Activated naive CD4-positive, alpha-beta T cell treated with anti-CD3 and anti-CD28 coated beads for 36 hours (primary cell): ENCODE measurements around the gene B3GLCT. TPM values are rescaled to one million over a fixed set of nuclear protein-coding genes. Genes with fewer than 3 reads are reported as not detected.
"Not testable (repeated sequence)": the region's sequence is repeated elsewhere in the genome, so short reads cannot be mapped to it uniquely, and the experiment has no call there.

Experiments used
- CTCF ChIA-PET: fragments of 350-600 bp; sonication (Branson Sonifier 250); formaldehyde crosslinking; loops from one replicate; lab custom pipeline; 2021; ENCODE audit warnings: antibody characterized with exemption; lab: Charles Lee
- DNase-seq: peaks from one replicate; pipeline ENCODE4 v3.0.0-alpha.2; 2020
- H3K27ac Mint-ChIP-seq: one replicate; pipeline ENCODE4 v1.8.0; 2021; ENCODE audit warnings: mild to moderate bottlenecking, mixed read lengths
- H3K27me3 Mint-ChIP-seq: one replicate; pipeline ENCODE4 v1.8.0; 2021; ENCODE audit warnings: low read depth, mixed read lengths
- H3K36me3 Mint-ChIP-seq: one replicate; pipeline ENCODE4 v1.8.0; 2021; ENCODE audit warnings: low read depth, mixed read lengths
- H3K4me1 Mint-ChIP-seq: one replicate; pipeline ENCODE4 v1.8.0; 2021; ENCODE audit warnings: low read depth, mixed read lengths
- H3K4me3 Mint-ChIP-seq: one replicate; pipeline ENCODE4 v1.8.0; 2021; ENCODE audit warnings: mild to moderate bottlenecking, moderate library complexity, mixed read lengths
- H3K9me3 Mint-ChIP-seq: one replicate; pipeline ENCODE4 v1.8.0; 2021; ENCODE audit warnings: mixed read lengths
- intact Hi-C: fragments of 100-400 bp; cut with micrococcal nuclease; formaldehyde crosslinking; loops from one replicate; pipeline ENCODE4 v1.15.1; 2023
- total RNA-seq, 2 experiments: library from RNA; stranded (reverse); gene quantifications; one replicate each; pipeline ENCODE4 v1.2.3, GENCODE V29; 2021

B3GLCT gene
- total RNA-seq, 2 experiments from 2014 or later: 1.2 to 1.5 TPM

DNA sequence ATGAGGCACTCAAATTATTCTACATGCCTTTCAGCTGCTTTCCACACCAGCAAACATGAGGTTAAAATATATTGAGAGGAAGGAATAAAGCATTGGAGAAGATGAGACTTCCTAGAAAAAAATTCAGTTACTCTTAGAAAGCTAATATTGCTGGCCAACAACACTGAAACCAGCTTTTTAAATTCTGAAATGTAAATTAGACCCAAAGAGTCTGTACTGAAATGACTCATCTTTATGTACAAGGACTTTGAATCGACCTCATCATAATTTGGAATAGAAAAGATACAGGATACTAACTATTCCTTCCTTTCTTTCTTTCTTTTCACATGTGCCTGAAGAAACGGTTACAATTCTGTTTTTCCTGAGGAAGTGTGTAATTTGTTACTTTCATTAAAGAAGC, 31.6 kb upstream of the B3GLCT start:
- Mint-ChIP-seq H3K36me3 (no peaks in the 10 kb centered on the region), H3K4me1 (peaks cover 5% of the 10 kb centered on the region), H3K27me3 (peaks cover under 1% of the 10 kb centered on the region), H3K27ac (no peak overlapping the region), H3K9me3 (no peaks in the 10 kb centered on the region), H3K4me3 (no peak overlapping the region)
- DNase-seq: no peak
- intact Hi-C loops: loop anchor here (10.0 kb wide), 1 partner anchor 877 kb away; no protein-coding TSS in a partner anchor
- CTCF ChIA-PET: no interaction called here

DNA sequence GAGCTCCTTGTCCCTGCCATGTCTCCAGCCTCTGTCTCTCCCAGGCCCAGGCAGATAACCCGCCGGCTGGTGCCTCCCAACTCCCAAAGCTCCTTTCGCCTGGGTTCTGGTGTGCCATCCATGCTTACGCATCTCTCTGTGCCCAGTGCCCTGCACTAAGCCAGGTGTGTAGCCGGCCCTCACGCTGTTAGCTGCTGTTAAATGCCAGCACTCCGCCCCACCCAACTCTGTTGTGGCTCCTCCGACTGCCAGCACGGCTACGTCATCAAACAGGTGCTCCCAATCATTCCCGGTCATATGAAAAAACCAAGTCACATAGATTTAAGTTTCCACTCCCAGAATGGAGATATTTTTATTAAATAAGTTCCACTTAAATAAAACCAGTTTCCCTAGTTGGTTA, 31.0 kb upstream of the B3GLCT start:
- Mint-ChIP-seq H3K36me3 (no peaks in the 10 kb centered on the region), H3K4me1 (peaks cover 2% of the 10 kb centered on the region), H3K27ac (no peak overlapping the region), H3K27me3 (peaks cover 3% of the 10 kb centered on the region), H3K4me3 (no peak overlapping the region), H3K9me3 (no peaks in the 10 kb centered on the region)
- intact Hi-C loops: loop anchor here (10.0 kb wide), 1 partner anchor 876 kb away; no protein-coding TSS in a partner anchor
- DNase-seq: no peak
- CTCF ChIA-PET: no interaction called here

DNA sequence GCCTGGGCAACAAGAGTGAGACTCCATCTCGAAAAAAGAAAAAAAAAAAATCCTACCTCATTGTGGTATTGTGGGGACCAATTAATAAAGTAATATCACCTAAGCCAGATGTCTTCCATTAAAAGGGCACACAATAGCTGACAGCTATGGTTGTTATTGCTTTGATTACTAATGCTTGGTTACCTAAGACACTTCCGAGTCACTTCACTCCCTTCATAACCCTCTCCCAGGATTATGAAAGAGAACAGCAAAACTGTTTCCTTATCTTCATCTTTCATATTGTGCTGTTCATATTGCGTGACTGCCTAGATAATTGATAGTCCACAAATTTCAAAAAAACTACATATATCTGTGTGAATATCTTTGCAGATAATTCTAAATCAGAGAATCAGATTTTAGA, 27.8 kb upstream of the B3GLCT start:
- Mint-ChIP-seq H3K9me3 (no peaks in the 10 kb centered on the region), H3K4me3 (no peak overlapping the region), H3K27me3 (peaks cover 3% of the 10 kb centered on the region), H3K27ac (no peak overlapping the region), H3K36me3 (no peaks in the 10 kb centered on the region), H3K4me1 (no peaks in the 10 kb centered on the region)
- intact Hi-C loops: no loop called here
- CTCF ChIA-PET: no interaction called here
- no peak for DNase-seq

DNA sequence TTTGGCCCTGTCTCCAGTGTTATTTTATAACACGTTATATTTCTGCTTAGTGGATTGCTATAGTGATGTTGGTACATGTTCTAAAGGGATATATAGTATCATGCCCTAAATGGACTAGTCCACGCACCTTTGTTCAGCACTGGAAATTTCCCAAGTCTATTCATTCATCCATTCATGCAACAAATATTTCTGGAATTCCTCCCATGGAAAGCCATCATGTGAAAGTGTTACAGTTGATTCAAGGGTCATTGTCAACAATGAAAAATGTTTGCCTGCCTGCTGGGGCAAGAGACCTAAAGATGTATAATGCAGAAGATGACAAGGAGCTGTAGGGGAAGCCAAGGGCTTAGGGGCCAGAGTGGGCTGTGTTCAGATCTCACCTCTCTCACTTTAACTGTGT, 27.2 kb upstream of the B3GLCT start:
- Mint-ChIP-seq H3K4me1 (no peaks in the 10 kb centered on the region), H3K27me3 (peaks cover 3% of the 10 kb centered on the region), H3K36me3 (no peaks in the 10 kb centered on the region), H3K4me3 (no peak overlapping the region), H3K27ac (no peak overlapping the region), H3K9me3 (no peaks in the 10 kb centered on the region)
- CTCF ChIA-PET: interaction anchor here (0.7 kb wide), 1 partner anchor 22 kb away, joined by 4 read pairs; no protein-coding TSS in a partner anchor
- intact Hi-C loops: no loop called here
- no peak for DNase-seq

DNA sequence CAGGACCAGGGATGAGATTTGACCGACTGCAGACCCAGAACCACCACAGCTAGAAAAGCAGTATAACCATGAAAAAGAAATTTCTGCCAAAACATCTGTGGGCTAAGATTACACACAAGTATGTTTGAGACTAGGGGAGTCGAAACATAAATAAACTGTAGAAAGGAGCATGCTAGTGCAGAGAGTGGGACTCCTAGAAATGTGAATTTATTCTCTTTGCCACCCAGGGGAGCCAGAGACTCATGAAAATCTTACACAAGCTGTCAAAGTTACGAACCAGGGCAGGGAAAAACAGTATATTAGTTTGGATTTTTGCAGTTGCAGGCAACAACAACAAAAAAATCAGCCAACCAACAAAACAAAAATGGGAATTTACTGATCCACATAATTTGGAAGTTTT, 25.8 kb upstream of the B3GLCT start:
- Mint-ChIP-seq H3K36me3 (no peaks in the 10 kb centered on the region), H3K27ac (no peak overlapping the region), H3K4me1 (no peaks in the 10 kb centered on the region), H3K4me3 (no peak overlapping the region), H3K27me3 (peaks cover 3% of the 10 kb centered on the region), H3K9me3 (peaks cover 2% of the 10 kb centered on the region)
- CTCF ChIA-PET: no interaction called here
- intact Hi-C loops: no loop called here
- no peak for DNase-seq

DNA sequence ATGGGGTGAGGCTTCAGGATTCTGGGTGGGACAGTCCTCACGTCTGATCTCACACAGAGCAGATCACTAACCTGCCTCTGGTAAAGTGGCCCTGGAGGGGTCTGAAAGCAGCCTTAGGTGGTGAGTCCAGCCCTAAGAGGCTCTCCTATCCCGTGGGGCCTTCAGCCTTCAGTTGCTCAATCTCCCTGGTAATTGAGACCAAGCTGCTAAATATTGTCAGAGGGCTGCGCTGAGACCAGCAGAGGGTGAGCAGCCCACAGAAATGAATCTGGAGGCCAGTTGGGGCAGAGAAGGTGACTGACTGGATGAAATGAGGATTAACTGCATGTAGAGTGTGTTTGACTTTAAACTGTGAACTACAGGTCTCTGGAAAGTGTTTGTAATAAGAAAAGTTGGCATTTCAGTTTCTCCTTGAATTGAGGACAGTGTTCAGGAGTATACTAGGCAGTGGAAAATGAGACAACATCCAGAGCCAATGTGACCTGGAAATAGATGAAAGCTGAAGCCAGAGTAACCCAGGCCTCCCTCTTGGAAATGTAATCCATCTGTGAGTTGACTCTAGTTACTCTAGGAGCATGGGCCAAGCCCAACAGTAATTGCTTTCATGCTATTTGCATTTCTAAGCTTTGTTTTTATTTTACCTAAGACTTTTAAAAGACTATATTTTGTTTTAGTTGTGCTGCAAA, 23.8 kb upstream of the B3GLCT start:
- Mint-ChIP-seq H3K9me3 (peaks cover 2% of the 10 kb centered on the region), H3K36me3 (no peaks in the 10 kb centered on the region), H3K4me1 (no peaks in the 10 kb centered on the region), H3K27me3 (peaks cover 3% of the 10 kb centered on the region), H3K27ac (no peak overlapping the region), H3K4me3 (no peak overlapping the region)
- intact Hi-C loops: no loop called here
- CTCF ChIA-PET: no interaction called here
- DNase-seq: no peak

DNA sequence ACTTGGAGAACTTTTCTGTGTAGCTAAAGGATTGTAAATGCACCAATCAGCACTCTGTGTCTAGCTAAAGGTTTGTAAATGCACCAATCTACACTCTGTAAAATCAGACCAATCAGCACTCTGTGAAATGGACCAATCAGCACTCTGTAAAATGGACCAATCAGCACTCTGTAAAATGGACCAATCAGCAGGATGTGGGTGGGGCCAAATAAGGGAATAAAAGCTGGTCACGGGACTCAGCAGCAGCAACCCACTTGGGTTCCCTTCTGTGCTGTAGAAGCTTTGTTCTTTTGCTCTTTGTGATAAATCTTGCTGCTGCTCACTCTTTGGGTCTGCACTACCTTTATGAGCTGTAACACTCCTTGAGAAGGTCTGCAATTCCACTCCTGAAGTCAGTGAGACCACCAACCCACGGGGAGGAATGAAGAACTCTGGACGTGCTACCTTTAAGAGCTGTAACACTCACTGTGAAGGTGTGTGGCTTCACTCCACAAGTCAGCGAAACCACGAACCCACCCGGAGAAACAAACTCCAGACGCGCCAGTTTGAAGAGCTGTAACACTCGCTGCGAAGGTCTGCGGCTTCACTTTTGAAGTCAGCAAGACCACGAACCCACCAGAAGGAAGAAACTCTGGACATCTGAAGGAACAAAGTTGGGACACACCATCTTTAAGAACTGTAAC, 21.8 kb upstream of the B3GLCT start:
- intact Hi-C loops, H3K27ac Mint-ChIP-seq, H3K4me3 Mint-ChIP-seq, H3K9me3 Mint-ChIP-seq, CTCF ChIA-PET, H3K27me3 Mint-ChIP-seq, DNase-seq, H3K36me3 Mint-ChIP-seq, H3K4me1 Mint-ChIP-seq: not testable (repeated sequence)

DNA sequence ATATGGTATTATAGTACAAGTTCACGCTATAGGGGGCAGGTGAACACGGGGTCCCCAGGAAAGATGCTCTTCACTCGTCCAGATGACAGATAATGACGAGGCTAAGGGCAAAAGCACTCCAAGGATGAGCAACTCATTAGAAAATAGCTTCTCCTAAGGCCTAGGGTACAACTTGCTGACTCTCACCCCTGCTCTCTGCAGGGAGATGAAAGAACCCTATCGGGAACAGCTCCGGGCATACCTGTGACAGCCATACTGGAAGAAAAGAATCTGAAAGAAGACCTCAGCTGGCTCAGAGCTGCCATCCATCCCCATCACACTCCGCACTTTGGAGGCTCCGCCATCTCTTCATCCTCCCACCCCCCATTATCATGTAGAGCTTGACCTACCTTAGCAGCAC, 20.5 kb upstream of the B3GLCT start:
- H3K9me3 Mint-ChIP-seq: peaks cover 2% of the 10 kb centered on the region
- no peaks in the 10 kb centered on the region for H3K27me3 Mint-ChIP-seq
- intact Hi-C loops: no loop called here
- H3K4me3 Mint-ChIP-seq: no peak overlapping the region
- H3K27ac Mint-ChIP-seq: no peak overlapping the region
- no peaks in the 10 kb centered on the region for H3K36me3 Mint-ChIP-seq
- no peak for DNase-seq
- CTCF ChIA-PET: interaction anchor here (0.6 kb wide), 1 partner anchor 110 kb away, joined by 5 read pairs; no protein-coding TSS in a partner anchor
- no peaks in the 10 kb centered on the region for H3K4me1 Mint-ChIP-seq

DNA sequence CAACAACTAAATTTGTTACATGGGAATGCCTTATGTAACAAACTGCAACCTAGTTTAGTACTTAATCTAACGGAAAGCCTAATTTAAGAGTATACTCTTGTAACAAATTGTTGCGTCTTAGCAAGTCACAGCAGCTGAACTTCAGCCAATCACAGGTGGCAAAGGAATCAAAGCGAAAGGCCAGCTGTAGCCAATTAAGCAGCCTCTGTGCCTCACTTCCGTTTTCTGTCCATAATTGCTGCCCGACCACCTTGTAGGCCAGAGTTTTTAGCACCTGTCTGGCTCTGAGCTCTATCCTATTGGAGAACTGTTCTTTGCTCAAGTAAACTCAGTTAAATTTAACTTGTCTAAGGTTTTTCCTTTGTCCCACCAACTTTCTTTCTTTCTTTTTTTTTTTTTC, 20.0 kb upstream of the B3GLCT start:
- no peaks in the 10 kb centered on the region for H3K36me3 Mint-ChIP-seq
- no peaks in the 10 kb centered on the region for H3K4me1 Mint-ChIP-seq
- no peak for DNase-seq
- intact Hi-C loops: no loop called here
- no peak overlapping the region for H3K4me3 Mint-ChIP-seq
- no peaks in the 10 kb centered on the region for H3K27me3 Mint-ChIP-seq
- H3K9me3 Mint-ChIP-seq: peaks cover 2% of the 10 kb centered on the region
- H3K27ac Mint-ChIP-seq: no peak overlapping the region
- CTCF ChIA-PET: interaction anchor here (0.6 kb wide), 1 partner anchor 110 kb away, joined by 5 read pairs; no protein-coding TSS in a partner anchor

DNA sequence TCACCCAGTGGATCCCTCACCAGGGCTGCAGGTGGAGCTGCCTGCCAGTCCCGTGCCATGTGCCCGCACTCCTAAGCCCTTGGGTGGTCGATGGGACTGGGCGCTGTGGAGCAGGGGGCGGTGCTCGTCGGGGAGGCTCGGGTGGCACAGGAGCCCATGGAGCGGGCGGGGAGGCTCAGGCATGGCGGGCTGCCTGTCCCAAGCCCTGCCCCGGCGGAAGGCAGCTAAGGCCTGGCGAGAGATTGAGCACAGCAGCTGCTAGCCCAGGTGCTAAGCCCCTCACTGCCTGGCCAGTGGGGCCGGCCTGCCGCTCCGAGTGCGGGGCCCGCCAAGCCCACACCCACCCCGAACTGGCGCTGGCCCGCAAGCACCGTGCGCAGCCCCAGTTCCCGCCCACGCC, 16.8 kb upstream of the B3GLCT start:
- intact Hi-C loops: no loop called here
- Mint-ChIP-seq H3K4me3 (no peak overlapping the region), H3K9me3 (peaks cover 2% of the 10 kb centered on the region), H3K27me3 (no peaks in the 10 kb centered on the region), H3K36me3 (no peaks in the 10 kb centered on the region), H3K4me1 (no peaks in the 10 kb centered on the region), H3K27ac (no peak overlapping the region)
- CTCF ChIA-PET: no interaction called here
- no peak for DNase-seq

DNA sequence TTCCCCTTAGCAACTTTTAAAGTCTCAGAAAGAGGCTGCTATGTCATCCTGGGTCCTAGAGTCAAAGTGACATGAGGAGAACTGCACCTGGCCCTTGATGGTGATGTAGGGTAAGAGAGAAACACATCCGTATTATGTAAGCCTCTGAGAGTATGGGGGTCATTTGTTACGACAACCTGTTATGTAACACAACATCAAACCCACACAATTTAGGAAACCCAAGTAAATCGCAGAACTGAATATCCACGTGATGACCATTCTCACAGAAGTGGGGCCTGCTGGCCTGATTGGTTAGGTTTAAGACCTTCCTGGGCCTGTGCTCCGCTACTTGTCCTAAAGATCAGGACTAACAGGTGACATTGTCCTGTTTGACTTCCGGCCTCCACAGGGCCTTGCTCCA, 15.3 kb upstream of the B3GLCT start:
- Mint-ChIP-seq H3K4me3 (no peak overlapping the region), H3K4me1 (no peaks in the 10 kb centered on the region), H3K27ac (no peak overlapping the region), H3K9me3 (no peaks in the 10 kb centered on the region), H3K36me3 (no peaks in the 10 kb centered on the region), H3K27me3 (no peaks in the 10 kb centered on the region)
- CTCF ChIA-PET: no interaction called here
- intact Hi-C loops: no loop called here
- DNase-seq: no peak

DNA sequence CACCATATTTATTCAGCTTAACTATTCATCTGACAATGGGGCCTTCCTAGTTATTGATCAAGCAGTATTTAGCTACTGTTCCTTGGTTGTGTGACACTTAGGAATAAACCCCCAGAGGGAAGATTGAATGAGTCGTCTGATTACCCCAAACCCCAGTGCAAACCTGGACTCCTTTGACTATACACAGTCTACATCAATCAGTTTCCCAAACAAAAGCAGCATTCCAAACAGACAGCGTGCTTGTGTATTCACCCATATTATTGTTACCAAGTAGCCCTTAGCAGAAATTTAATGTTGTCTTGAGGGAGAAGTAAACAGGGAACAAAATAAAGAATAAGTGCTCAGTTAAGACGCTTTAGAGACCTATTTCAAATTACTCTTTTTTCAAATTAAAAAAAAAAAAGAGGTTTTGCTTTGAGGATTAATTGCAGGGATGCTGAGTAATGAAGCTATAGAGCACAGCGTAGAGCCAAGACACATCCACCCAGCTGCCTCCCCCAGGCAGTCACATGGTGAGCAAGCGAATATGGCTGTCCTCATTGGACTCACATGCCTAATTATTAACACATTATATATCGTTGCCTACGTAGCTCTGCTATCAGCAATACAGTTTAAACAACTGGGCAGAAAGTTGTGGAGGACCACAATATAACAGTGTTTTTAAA, 14.7 kb upstream of the B3GLCT start:
- CTCF ChIA-PET: interaction anchor here (0.6 kb wide), 1 partner anchor 334 kb away, joined by 3 read pairs; no protein-coding TSS in a partner anchor
- H3K27me3 Mint-ChIP-seq: peaks cover 4% of the 10 kb centered on the region
- H3K4me1 Mint-ChIP-seq: no peaks in the 10 kb centered on the region
- no peaks in the 10 kb centered on the region for H3K9me3 Mint-ChIP-seq
- intact Hi-C loops: no loop called here
- no peak overlapping the region for H3K27ac Mint-ChIP-seq
- DNase-seq: no peak
- H3K36me3 Mint-ChIP-seq: no peaks in the 10 kb centered on the region
- H3K4me3 Mint-ChIP-seq: no peak overlapping the region
